Activated T-helper 9 cell treated with anti-CD3 and anti-CD28 coated beads, Interleukin-2, amount 50 U/mL, for 16 hours (primary cell): Measurements from ENCODE around the gene ROBO4.

Experiments used
- DNase-seq: peaks from one replicate; pipeline ENCODE4 v3.0.0-alpha.2; 2020; ENCODE audit warnings: low read depth

ROBO4 gene

GRCh38 chr11:124897674-124898262 is at the start of gene ROBO4:
TSS of gene ROBO4 (minus strand) at chr11:124897865. CDS start at chr11:124897795, 70 bp downstream.
- no peak for DNase-seq

DNA sequence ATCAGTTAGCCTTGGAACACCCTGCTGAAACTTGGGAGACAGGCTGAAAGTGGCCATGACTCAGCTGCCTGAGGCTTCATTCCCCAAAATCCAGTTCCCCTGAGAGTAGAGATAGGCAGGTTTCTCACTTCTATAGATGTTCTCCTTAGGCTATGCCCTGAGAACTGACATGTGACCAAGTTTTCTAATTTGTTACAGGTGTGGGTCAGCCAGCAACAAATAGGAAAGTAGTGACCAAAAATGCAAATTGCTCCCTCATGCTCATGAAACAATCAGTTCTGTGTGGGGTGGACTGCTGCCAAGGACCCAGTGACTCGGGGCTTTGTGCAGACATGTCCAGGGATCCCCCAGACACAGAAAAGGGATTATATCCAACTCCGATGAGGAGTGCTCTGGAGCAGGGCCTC is 49.1 kb upstream of the ROBO4 start:
- DNase-seq = no peak

DNA sequence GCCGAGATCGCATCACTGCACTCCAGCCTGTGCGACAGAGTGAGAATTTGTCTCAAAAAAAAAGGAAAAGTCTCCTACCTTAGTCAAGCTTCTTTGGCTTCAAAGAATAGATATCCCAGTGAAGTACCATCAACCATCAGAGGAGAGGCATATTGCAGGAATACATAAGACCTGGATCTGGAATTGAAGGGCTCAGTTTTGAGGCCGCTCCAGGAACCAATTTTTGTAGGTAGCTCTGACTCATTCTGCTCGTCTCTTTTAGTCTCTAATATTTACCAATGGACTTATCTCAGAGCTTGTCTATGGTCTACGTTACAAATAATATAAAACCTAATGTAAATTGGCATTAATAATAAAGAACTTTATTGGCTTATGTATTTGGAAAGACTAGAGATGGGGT is 48.2 kb upstream of the ROBO4 start:
- no peak for DNase-seq

DNA sequence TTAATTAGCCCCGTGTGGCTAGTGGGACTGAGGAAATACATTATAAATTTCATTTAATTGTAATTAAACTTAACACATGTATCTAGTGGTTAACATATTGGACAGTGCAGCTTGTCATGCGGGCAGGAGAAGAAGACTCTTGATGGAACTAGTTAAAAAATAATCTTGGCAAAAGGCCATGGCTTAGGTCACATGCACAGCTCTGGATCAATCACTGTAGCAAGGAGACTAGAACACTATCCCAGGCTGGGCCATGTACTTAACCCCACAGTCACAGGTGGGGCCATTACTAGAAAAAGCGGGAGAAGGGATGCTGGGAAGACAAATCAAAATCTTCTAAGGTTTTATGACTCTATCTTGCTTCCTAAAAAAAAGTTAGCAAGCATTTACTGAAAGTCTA is 46.9 kb upstream of the ROBO4 start:
- DNase-seq = no peak

GRCh38 chr11:124943741-124944140 is 46.1 kb upstream of the ROBO4 start:
- DNase-seq = no peak

DNA sequence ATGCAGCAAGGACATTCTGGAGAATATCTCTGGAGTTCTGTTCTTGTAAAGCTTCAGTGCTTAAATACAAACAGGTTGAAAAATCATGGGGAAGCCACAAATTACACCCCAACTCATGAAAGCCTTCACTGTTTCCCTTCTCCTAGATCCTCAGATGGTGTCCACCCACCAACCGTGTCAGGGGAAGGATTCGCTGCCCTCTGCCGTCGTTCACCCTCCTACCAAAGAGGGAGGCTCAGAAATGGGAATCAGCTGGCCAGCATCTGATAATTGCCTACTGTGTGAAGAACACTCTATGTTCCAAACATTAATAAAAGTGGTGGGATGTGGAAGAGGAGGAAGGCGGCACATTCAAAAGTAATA is 45.6 kb upstream of the ROBO4 start:
- DNase-seq = no peak

DNA sequence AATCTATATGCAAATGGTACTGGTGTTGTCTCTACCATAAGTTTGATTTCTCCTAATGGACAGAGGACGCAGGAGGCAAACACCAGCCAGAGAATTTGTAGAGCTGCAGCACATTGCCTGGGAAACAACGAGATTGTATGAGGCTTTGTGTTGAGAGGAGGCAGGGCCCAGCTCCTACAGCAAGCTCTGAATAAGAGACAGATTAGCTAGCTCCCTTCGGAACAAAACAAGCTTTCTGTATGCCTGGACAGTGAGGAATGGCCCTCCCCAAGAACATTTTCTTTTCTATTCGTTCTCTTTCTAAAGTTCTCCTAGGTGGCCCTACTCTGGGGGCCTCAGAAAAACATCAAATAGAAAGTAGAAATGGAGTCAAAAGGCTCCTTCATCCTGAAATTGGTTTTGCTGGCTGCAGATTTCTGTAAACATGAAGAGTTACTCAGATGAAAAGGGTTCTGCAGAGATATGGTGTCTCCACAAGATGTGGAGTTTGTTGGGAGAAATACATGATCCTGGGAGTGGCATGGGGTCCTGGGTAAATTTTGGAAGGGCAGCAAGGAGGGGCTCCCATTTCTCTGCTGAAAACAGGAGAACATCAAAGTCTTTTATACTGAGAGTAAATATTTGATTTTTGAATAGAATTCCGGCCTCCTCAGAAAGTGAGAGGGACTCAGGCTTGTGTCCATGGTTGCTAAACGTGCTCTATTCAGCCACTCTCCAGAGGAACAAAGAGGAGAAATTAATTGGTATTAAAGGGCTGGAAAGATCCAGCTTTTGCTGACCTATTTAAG is 45.0 kb upstream of the ROBO4 start:
- no peak for DNase-seq

GRCh38 chr11:124941703-124942102 is 44.0 kb upstream of the ROBO4 start:
- no peak for DNase-seq

DNA sequence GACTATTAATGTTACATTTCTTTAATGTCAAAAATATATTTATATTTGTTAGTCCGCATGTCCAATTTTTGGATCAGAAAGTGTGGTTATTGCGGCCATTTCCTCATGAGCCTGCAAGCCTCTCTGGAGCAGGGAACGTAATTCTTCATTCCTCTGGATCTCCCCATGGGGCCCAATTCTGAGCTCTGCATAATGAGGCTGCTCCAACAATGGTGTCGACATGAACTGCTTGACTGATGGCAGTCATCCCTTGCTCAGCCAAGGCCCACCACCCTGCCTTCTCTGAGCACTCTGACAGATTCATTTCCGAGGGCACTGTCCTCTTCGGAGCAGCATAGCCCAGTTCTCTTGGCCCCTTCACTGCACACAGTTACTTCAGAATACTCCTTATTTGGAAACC is 41.3 kb upstream of the ROBO4 start:
- no peak for DNase-seq

GRCh38 chr11:124938206-124938765 is 40.6 kb upstream of the ROBO4 start:
- no peak for DNase-seq

DNA sequence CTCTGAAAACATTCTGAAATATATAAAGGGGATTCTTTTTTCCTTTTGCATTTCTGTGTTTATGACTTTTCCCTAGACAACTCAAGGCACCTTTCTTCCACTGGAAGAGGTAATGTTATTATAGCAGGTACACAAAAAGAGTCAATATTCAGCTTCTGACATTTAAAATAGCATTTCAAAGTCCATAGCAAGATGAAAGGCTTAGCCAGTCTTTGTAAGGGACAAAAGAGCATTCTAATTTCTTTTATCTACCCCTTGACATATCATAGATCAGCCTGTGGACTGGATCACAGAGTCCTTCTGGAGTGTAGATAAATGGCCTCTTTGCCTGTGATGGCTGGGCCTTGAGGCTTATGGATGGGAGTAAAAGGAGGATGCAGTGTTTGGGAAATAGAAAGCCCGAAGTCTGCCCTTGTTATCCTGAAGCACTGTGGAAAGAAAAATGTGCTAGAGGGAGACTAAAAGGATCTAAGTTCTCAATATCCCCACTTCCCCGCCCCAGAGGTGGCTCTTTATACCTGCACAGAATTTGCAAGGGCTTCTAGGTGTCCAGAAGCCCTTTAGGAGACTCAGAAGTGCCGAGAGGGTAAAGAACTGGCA is 39.8 kb upstream of the ROBO4 start:
- DNase-seq = no peak

- no peak for DNase-seq
Measured at GRCh38 chr11:124935548-124936514, 38.2 kb upstream of the ROBO4 start, which contains the start of gene HEPACAM. TSS of gene HEPACAM (minus strand) at chr11:124936047. CDS start at chr11:124936006, 41 bp downstream.

DNA sequence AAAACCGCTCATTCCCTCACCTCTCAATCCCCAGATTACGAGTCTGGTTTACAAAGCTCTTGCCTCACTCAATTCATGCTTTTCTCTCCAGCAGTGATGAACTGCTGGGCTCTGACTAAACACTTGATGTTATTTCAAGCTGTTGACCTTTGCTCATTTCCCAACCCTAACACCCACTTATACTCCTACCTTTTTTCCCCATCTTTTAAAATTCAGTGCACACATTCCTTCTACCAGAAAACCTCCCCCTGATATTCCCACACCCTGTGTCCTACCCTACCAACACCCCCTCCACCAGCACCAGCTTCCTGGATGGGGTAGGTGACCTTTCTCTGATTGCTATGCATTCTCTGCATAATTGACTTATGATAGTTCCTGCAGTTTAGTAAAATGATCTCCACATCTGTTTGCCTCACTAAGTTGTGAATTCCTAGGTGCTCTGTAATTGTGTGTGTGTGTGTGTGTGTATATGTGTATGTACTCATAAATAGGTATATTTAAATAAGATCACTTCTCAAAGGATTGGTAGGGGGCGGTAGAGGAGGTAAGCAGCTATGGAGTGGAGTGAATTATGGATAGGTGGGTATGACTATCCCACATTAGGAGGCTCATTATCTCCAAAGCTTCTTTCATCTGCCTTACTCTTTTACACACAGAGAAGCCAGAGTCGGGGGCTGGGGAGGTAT is 37.3 kb upstream of the ROBO4 start:
- no peak for DNase-seq

GRCh38 chr11:124930799-124931198 is 33.1 kb upstream of the ROBO4 start:
- DNase-seq = no peak

- DNase-seq = no peak
Measured at GRCh38 chr11:124928942-124929665, 31.4 kb upstream of the ROBO4 start.

- no peak for DNase-seq
Measured at GRCh38 chr11:124923296-124923695, 25.6 kb upstream of the ROBO4 start.

- no peak for DNase-seq
Measured at GRCh38 chr11:124922831-124923230, 25.2 kb upstream of the ROBO4 start.

- DNase-seq = peak; percentile 61
Measured at GRCh38 chr11:124920870-124921609, 23.4 kb upstream of the ROBO4 start.

DNA sequence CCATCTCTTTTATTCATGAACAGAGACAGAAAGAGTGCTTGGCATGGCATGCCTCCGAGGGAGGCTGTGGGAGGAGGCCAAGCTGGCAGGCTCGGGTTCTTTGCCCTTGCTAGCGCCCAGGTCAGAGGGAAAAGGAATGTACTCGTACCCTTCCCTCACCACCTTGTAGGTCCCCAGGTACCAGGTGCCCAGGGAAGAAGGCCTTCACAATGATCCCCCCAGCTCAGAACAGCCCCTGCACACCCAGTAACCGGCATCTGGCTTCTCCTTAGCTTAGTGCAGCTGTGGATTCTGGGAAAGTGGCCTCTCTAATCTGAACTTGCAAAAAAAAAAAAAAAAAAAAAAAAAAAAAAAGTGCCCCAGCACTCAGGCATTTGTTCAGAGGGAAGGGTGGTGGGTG is 22.7 kb upstream of the ROBO4 start:
- no peak for DNase-seq

GRCh38 chr11:124919898-124920297 is 22.2 kb upstream of the ROBO4 start:
- no peak for DNase-seq
